SK-N-SH (cell line): ENCODE measurements around the gene CFAP299. TPM values are rescaled to one million over a fixed set of nuclear protein-coding genes. Genes with fewer than 3 reads are reported as not detected.

ENCODE experiments used
- CTCF ChIA-PET: fragments of 300-600, 350-600 bp; formaldehyde crosslinking; extraction: SDS; loops from one replicate; lab custom pipeline; 2021; lab: Yijun Ruan, JAX
- POLR2A ChIA-PET: fragments of 350-600 bp; sonication (Branson Sonifier 250); formaldehyde crosslinking; extraction: SDS; loops from one replicate; lab custom pipeline; 2020; ENCODE audit warnings: antibody characterized with exemption, inconsistent platforms; lab: Yijun Ruan, JAX
- DNase-seq: peaks from one replicate; pipeline ENCODE4 v3.0.0; 2012
- H2AFZ ChIP-seq: fragments of 200-600 bp; sonication (generic); 2 replicates; pipeline ENCODE4 v1.8.1; 2016; ENCODE audit warnings: antibody characterized with exemption, mild to moderate bottlenecking, low read depth
- H3F3A ChIP-seq: fragments of 200-600 bp; sonication (generic); replicated peaks from 2 replicates; pipeline ENCODE3; 2016; ENCODE audit warnings: antibody characterized with exemption, mild to moderate bottlenecking; ENCODE audit not compliant: insufficient read depth
- H3K27ac ChIP-seq, 2 experiments: fragments of 200-500 bp in 1 of 2; fragments of 200-600 bp in 1 of 2; sonication (Bioruptor generic) in 1 of 2; sonication (generic), shearing (Covaris generic) in 1 of 2; 2 replicates each; pipeline versions ENCODE4 v1.5.1 to v1.6.1; 2014 to 2016; ENCODE audit warnings: low read depth in 2 of 2, inconsistent platforms in 1 of 2, low read length in 1 of 2, mild to moderate bottlenecking in 1 of 2, mixed read lengths in 1 of 2
- H3K27me3 ChIP-seq: fragments of 200-600 bp; sonication (generic), shearing (Covaris generic); 2 replicates; pipeline ENCODE4 v1.6.1; 2016; ENCODE audit warnings: mixed run types; ENCODE audit not compliant: insufficient read depth
- H3K36me3 ChIP-seq, 2 experiments: fragments of 200-500 bp in 1 of 2; fragments of 200-600 bp in 1 of 2; sonication (Bioruptor generic) in 1 of 2; sonication (generic) in 1 of 2; replicated peaks in 1 of 2; 2 replicates each; pipeline versions ENCODE3 to v1.5.1; 2014 to 2016; ENCODE audit warnings: low read length in 1 of 2, mild to moderate bottlenecking in 1 of 2; ENCODE audit not compliant: insufficient read depth in 2 of 2, control insufficient read depth in 1 of 2
- H3K4me1 ChIP-seq, 2 experiments: fragments of 200-500 bp in 1 of 2; fragments of 200-600 bp in 1 of 2; sonication (Bioruptor generic) in 1 of 2; sonication (generic), shearing (Covaris generic) in 1 of 2; 2 replicates each; pipeline versions ENCODE4 v1.5.1 to v1.6.1; 2014 to 2016; ENCODE audit warnings: low read depth in 1 of 2, low read length in 1 of 2, mixed run types in 1 of 2; ENCODE audit not compliant: insufficient read depth in 2 of 2, control insufficient read depth in 1 of 2
- H3K4me2 ChIP-seq: fragments of 200-600 bp; sonication (generic), shearing (Covaris generic); 2 replicates; pipeline ENCODE4 v1.6.1; 2017; ENCODE audit warnings: mixed run types
- H3K4me3 ChIP-seq, 2 experiments: fragments of 200-500 bp in 1 of 2; fragments of 200-600 bp in 1 of 2; sonication (Bioruptor generic) in 1 of 2; sonication (generic), shearing (Covaris generic) in 1 of 2; 2 replicates each; pipeline versions ENCODE4 v1.5.1 to v1.8.1; 2014 to 2016; ENCODE audit warnings: low read depth in 2 of 2, inconsistent platforms in 1 of 2, low read length in 1 of 2, mild to moderate bottlenecking in 1 of 2, mixed read lengths in 1 of 2, moderate library complexity in 1 of 2
- H3K79me2 ChIP-seq: fragments of 200-600 bp; sonication (generic); 2 replicates; pipeline ENCODE4 v1.8.1; 2017; ENCODE audit warnings: mild to moderate bottlenecking; ENCODE audit not compliant: insufficient read depth
- H3K9ac ChIP-seq: fragments of 200-600 bp; sonication (generic); 2 replicates; pipeline ENCODE4 v1.6.1; 2017; ENCODE audit warnings: mixed run types
- H3K9me2 ChIP-seq: fragments of 200-600 bp; sonication (generic); 2 replicates; pipeline ENCODE4 v1.6.1; 2017; ENCODE audit warnings: mixed run types
- H3K9me3 ChIP-seq: fragments of 200-600 bp; sonication (generic); 2 replicates; pipeline ENCODE4 v1.6.1; 2017; ENCODE audit warnings: mixed run types, mild to moderate bottlenecking, moderate library complexity
- H4K20me1 ChIP-seq: fragments of 200-600 bp; sonication (generic); 2 replicates; pipeline ENCODE4 v1.6.1; 2017; ENCODE audit warnings: mild to moderate bottlenecking, mixed run types; ENCODE audit not compliant: insufficient read depth
- CHD2 ChIP-seq: fragments of 150-350 bp; IDR thresholded peaks from 2 replicates; pipeline ENCODE4 v1.6.1; 2018; ENCODE audit warnings: low read length; ENCODE audit not compliant: partially characterized antibody
- CTCF ChIP-seq: fragments of 200-600 bp; sonication (generic); IDR thresholded peaks from 2 replicates; pipeline ENCODE4 v1.6.1; 2017; ENCODE audit warnings: antibody characterized with exemption, mild to moderate bottlenecking, moderate library complexity
- ELF1 ChIP-seq: IDR thresholded peaks from 2 replicates; pipeline ENCODE4 v1.4.0; 2012
- EP300 ChIP-seq, 2 experiments: IDR thresholded peaks; 2 replicates each; pipeline versions ENCODE4 v1.4.0 to v1.6.1; 2012; ENCODE audit warnings: borderline replicate concordance in 1 of 2, low read depth in 1 of 2, low read length in 1 of 2
- EZH2phosphoT487 ChIP-seq: fragments of 200-600 bp; sonication (generic); IDR thresholded peaks from 2 replicates; pipeline ENCODE4 v1.6.1; 2017; ENCODE audit warnings: low read depth, mixed run types, mild to moderate bottlenecking, antibody characterized with exemption, moderate library complexity, borderline replicate concordance
- FOSL2 ChIP-seq: IDR thresholded peaks from 2 replicates; pipeline ENCODE4 v1.4.0; 2012; ENCODE audit warnings: low read depth, mild to moderate bottlenecking, moderate library complexity, borderline replicate concordance
- FOXJ3 ChIP-seq: sonication (generic); formaldehyde crosslinking; IDR thresholded peaks from 2 replicates; pipeline ENCODE4 v1.5.1; 2020; ENCODE audit warnings: mild to moderate bottlenecking, missing genetic modification reagents
- GABPA ChIP-seq: IDR thresholded peaks from 2 replicates; pipeline ENCODE4 v1.4.0; 2012; ENCODE audit warnings: low read depth, mild to moderate bottlenecking
- JUND ChIP-seq: IDR thresholded peaks from 2 replicates; pipeline ENCODE4 v1.4.0; 2012
- MEF2A ChIP-seq: IDR thresholded peaks from 2 replicates; pipeline ENCODE4 v1.4.0; 2012; ENCODE audit warnings: low read depth, borderline replicate concordance
- NFIC ChIP-seq: IDR thresholded peaks from 2 replicates; pipeline ENCODE4 v1.4.0; 2012; ENCODE audit warnings: borderline replicate concordance
- NRF1 ChIP-seq: IDR thresholded peaks from 2 replicates; pipeline ENCODE4 v1.6.1; 2012; ENCODE audit warnings: low read depth, mild to moderate bottlenecking, low read length
- RAD21 ChIP-seq: IDR thresholded peaks from 2 replicates; pipeline ENCODE4 v1.6.1; 2012; ENCODE audit warnings: mild to moderate bottlenecking, low read length
- RXRA ChIP-seq: IDR thresholded peaks from 2 replicates; pipeline ENCODE4 v1.4.0; 2012; ENCODE audit warnings: low read depth, mild to moderate bottlenecking, borderline replicate concordance
- SMC3 ChIP-seq: IDR thresholded peaks from 2 replicates; pipeline ENCODE4 v1.6.1; 2012; ENCODE audit warnings: low read depth, low read length, improper control_type of control experiment
- TEAD4 ChIP-seq: IDR thresholded peaks from 2 replicates; pipeline ENCODE4 v1.4.0; 2012; ENCODE audit warnings: mild to moderate bottlenecking, borderline replicate concordance; ENCODE audit not compliant: insufficient read depth
- USF1 ChIP-seq: IDR thresholded peaks from 2 replicates; pipeline ENCODE4 v1.4.0; 2012; ENCODE audit warnings: low read depth, borderline replicate concordance
- YY1 ChIP-seq: IDR thresholded peaks from 2 replicates; pipeline ENCODE4 v1.4.0; 2012; ENCODE audit warnings: low read depth, mild to moderate bottlenecking
- ZBTB33 ChIP-seq: IDR thresholded peaks from 2 replicates; pipeline ENCODE4 v1.4.0; 2012; ENCODE audit warnings: low read depth, borderline replicate concordance
- polyA plus RNA-seq, 3 experiments: library from polyadenylated mRNA; depleted of rRNA; stranded (reverse); fragments of >200 nt; gene quantifications; 2 replicates each; pipeline ENCODE4 v1.2.3, GENCODE V29; 2012

Gene CFAP299
- polyA plus RNA-seq, 1 of the 3 experiments (the other 2 are of a cell fraction) = 1.2 TPM

GRCh38 chr4:80751200-80751599 lies 415.7 kb downstream of the CFAP299 start:
- H3K27ac ChIP-seq = no peak overlapping the region
- H3K27me3 ChIP-seq = no peaks in the 10 kb centered on the region
- no peaks in the 10 kb centered on the region for H3K4me1 ChIP-seq
- H3K9me2 ChIP-seq = no peaks in the 10 kb centered on the region
- no peak for DNase-seq
- TF ChIP-seq CHD2 = no peak
- no peak for TF ChIP-seq FOXJ3 (CRISPR knock-in tag)
- TF ChIP-seq USF1 = no peak
- no peak for TF ChIP-seq MEF2A
- no peak for TF ChIP-seq NFIC
- TF ChIP-seq YY1 = no peak
- TF ChIP-seq RAD21 = no peak
- TF ChIP-seq GABPA = no peak
- TF ChIP-seq NRF1 = no peak
- TF ChIP-seq EP300 (IDR thresholded peaks at IDR 0.05; ENCODE audit: borderline replicate concordance in 1 of 2, low read depth in 1 of 2, low read length in 1 of 2) = no peak
- TF ChIP-seq TEAD4 = no peak
- TF ChIP-seq ZBTB33 = no peak
- no peak for TF ChIP-seq ELF1
- no peak for TF ChIP-seq JUND
- no peak for TF ChIP-seq EZH2phosphoT487
- TF ChIP-seq CTCF = no peak
- no peak for TF ChIP-seq FOSL2
- no peak for TF ChIP-seq SMC3
- no peak for TF ChIP-seq RXRA
- H2AFZ ChIP-seq = no peak overlapping the region
- no peaks in the 10 kb centered on the region for H3K36me3 ChIP-seq
- no peak overlapping the region for H3K4me2 ChIP-seq
- no peaks in the 10 kb centered on the region for H3K9me3 ChIP-seq
- POLR2A ChIA-PET = no interaction called here
- no peak overlapping the region for H3K4me3 ChIP-seq
- H3F3A ChIP-seq = peaks cover 7% of the 10 kb centered on the region
- H4K20me1 ChIP-seq = no peaks in the 10 kb centered on the region
- H3K79me2 ChIP-seq = no peaks in the 10 kb centered on the region
- H3K9ac ChIP-seq = no peak overlapping the region
- CTCF ChIA-PET = no interaction called here
